CD14-positive monocyte (primary cell): ENCODE results near the gene BTBD10. TPM values are rescaled to one million over a fixed set of nuclear protein-coding genes. Genes with fewer than 3 reads are reported as not detected.

Experiments
- DNase-seq, 3 donors: peaks; one replicate each; pipeline ENCODE4 v3.0.0-alpha.2; 2011 to 2022
- H2AFZ ChIP-seq: 2 replicates; pipeline ENCODE4 v1.6.0; 2012; ENCODE audit warnings: mild to moderate bottlenecking, low read depth, low read length, inconsistent platforms; ENCODE audit not compliant: insufficient read depth, poor library complexity, severe bottlenecking
- H3K27ac ChIP-seq, 2 donors: 1 replicate in 1 of 2; 2 replicates in 1 of 2; pipeline ENCODE4 v1.5.1; 2012 to 2013; ENCODE audit warnings: low read length in 2 of 2, control low read depth in 1 of 2, inconsistent platforms in 1 of 2, low read depth in 1 of 2, mild to moderate bottlenecking in 1 of 2
- H3K27me3 ChIP-seq, 2 donors: one replicate each; pipeline versions ENCODE4 v1.6.0 to v1.6.1; 2011 to 2013; ENCODE audit warnings: low read length in 2 of 2; ENCODE audit not compliant: control insufficient read depth in 2 of 2, insufficient read depth in 2 of 2
- H3K36me3 ChIP-seq, 2 donors: replicated peaks in 1 of 2; 1 replicate in 1 of 2; 2 replicates in 1 of 2; pipeline versions ENCODE4 v1.5.1 to v1.6.1; 2012 to 2013; ENCODE audit warnings: low read length in 2 of 2, control low read depth in 1 of 2, inconsistent platforms in 1 of 2, mild to moderate bottlenecking in 1 of 2; ENCODE audit not compliant: insufficient read depth in 2 of 2, control insufficient read depth in 1 of 2
- H3K4me1 ChIP-seq, 2 donors: 1 replicate in 1 of 2; 2 replicates in 1 of 2; pipeline versions ENCODE4 v1.5.1 to v1.6.1; 2012 to 2013; ENCODE audit warnings: low read length in 2 of 2, control low read depth in 1 of 2, inconsistent platforms in 1 of 2, mild to moderate bottlenecking in 1 of 2, moderate library complexity in 1 of 2; ENCODE audit not compliant: insufficient read depth in 2 of 2, control insufficient read depth in 1 of 2
- H3K4me2 ChIP-seq: replicated peaks from 2 replicates; pipeline ENCODE3; 2012; ENCODE audit warnings: low read length, moderate library complexity, mild to moderate bottlenecking; ENCODE audit not compliant: poor library complexity, severe bottlenecking; ENCODE audit errors: extremely low read depth
- H3K4me3 ChIP-seq, 3 experiments: fragments of 200-600 bp in 1 of 3; sonication (generic) in 1 of 3; replicated peaks in 1 of 3; 1 replicate in 2 of 3; 2 replicates in 1 of 3; pipeline ENCODE4 v1.5.1; 2011 to 2013; ENCODE audit warnings: low read length in 3 of 3, mild to moderate bottlenecking in 3 of 3, control low read depth in 2 of 3, low read depth in 2 of 3, inconsistent platforms in 1 of 3, moderate library complexity in 1 of 3
- H3K79me2 ChIP-seq: 2 replicates; pipeline ENCODE4 v1.6.0; 2012; ENCODE audit warnings: mild to moderate bottlenecking, control low read depth, inconsistent platforms, low read length, moderate library complexity; ENCODE audit not compliant: insufficient read depth
- H3K9ac ChIP-seq: 2 replicates; pipeline ENCODE4 v1.6.0; 2017; ENCODE audit warnings: low read length, mild to moderate bottlenecking; ENCODE audit not compliant: insufficient read depth, poor library complexity, severe bottlenecking
- H3K9me3 ChIP-seq, 2 donors: replicated peaks in 1 of 2; 1 replicate in 1 of 2; 2 replicates in 1 of 2; pipeline versions ENCODE4 v1.5.1 to v1.6.1; 2012 to 2013; ENCODE audit warnings: low read length in 2 of 2, control low read depth in 1 of 2; ENCODE audit not compliant: control insufficient read depth in 1 of 2, insufficient read depth in 1 of 2
- H4K20me1 ChIP-seq: 2 replicates; pipeline ENCODE4 v1.6.0; 2012; ENCODE audit warnings: mild to moderate bottlenecking, low read length, control low read depth, moderate library complexity; ENCODE audit not compliant: insufficient read depth
- H3K27ac Mint-ChIP-seq, 7 donors: one replicate each; pipeline ENCODE4 v1.8.0; 2020; ENCODE audit warnings: mild to moderate bottlenecking in 7 of 7, mixed read lengths in 7 of 7, moderate library complexity in 6 of 7, inconsistent platforms in 2 of 7
- H3K27me3 Mint-ChIP-seq, 3 donors: one replicate each; pipeline ENCODE4 v1.8.0; 2021 to 2022; ENCODE audit warnings: low read depth in 3 of 3, mild to moderate bottlenecking in 3 of 3, mixed read lengths in 3 of 3, moderate library complexity in 3 of 3, inconsistent platforms in 1 of 3
- H3K36me3 Mint-ChIP-seq, 2 donors: one replicate each; pipeline ENCODE4 v1.8.0; 2020; ENCODE audit warnings: mixed read lengths in 2 of 2, inconsistent platforms in 1 of 2, mild to moderate bottlenecking in 1 of 2
- H3K4me1 Mint-ChIP-seq: one replicate; pipeline ENCODE4 v1.8.0; 2020; ENCODE audit warnings: mild to moderate bottlenecking, mixed read lengths
- H3K4me3 Mint-ChIP-seq, 2 donors: one replicate each; pipeline ENCODE4 v1.8.0; 2020; ENCODE audit warnings: mild to moderate bottlenecking in 2 of 2, mixed read lengths in 2 of 2, moderate library complexity in 1 of 2
- H3K9me3 Mint-ChIP-seq, 7 donors: one replicate each; pipeline ENCODE4 v1.8.0; 2020 to 2022; ENCODE audit warnings: mixed read lengths in 7 of 7, mild to moderate bottlenecking in 6 of 7, moderate library complexity in 6 of 7, inconsistent platforms in 2 of 7
- CTCF ChIP-seq: fragments of 200-600 bp; IDR thresholded peaks from one replicate; pipeline ENCODE4 v1.8.0; 2022; ENCODE audit warnings: antibody characterized with exemption, mild to moderate bottlenecking
- WGBS: methylation state at CpG from one replicate; pipeline ENCODE4 v1.1.5; 2013; ENCODE audit warnings: missing lambda C conversion rate; ENCODE audit not compliant: insufficient coverage; 5-methylcytosine and 5-hydroxymethylcytosine counted together
- intact Hi-C, 2 donors: fragments of 100-400 bp; cut with micrococcal nuclease; formaldehyde crosslinking; loops; one replicate each; pipeline versions ENCODE4 v1.15.0 to v1.15.1; 2023
- polyA plus RNA-seq, 3 donors: library from polyadenylated mRNA; depleted of rRNA in 1 of 3; unstranded in 2 of 3; stranded (reverse) in 1 of 3; fragments of 300-500 nt in 2 of 3; fragments of >200 nt in 1 of 3; fragmentation: Illumina TruSeq in 2 of 3; gene quantifications; 1 replicate in 2 of 3; 2 replicates in 1 of 3; pipeline ENCODE4 v1.2.3, GENCODE V29; 2012 to 2021

BTBD10 gene
- polyA plus RNA-seq, 3 donors = 9.6 to 19.8 (median 13.8) TPM

GRCh38 chr11:13421561-13421960, 41.5 kb downstream of the BTBD10 start:
- peaks cover 29 to 61% of the 10 kb centered on the region in 2 donors for H3K36me3 Mint-ChIP-seq
- peaks cover 4 to 10% (median 6%) of the 10 kb centered on the region in 7 donors for H3K9me3 Mint-ChIP-seq
- Histone ChIP-seq H3K36me3 (peaks cover 15 to 53% of the 10 kb centered on the region in 2 donors), H3K9me3 (peaks cover 0 to under 1% of the 10 kb centered on the region in 2 donors), H3K4me3 (no peak overlapping the region), H3K4me2 (no peak overlapping the region), H3K27ac (no peak overlapping the region), H4K20me1 (peaks cover 18% of the 10 kb centered on the region), H3K79me2 (peaks cover 22% of the 10 kb centered on the region), H3K27me3 (no peaks in the 10 kb centered on the region), H3K9ac (no peak overlapping the region), H2AFZ (no peak overlapping the region), H3K4me1 (no peaks in the 10 kb centered on the region)
- H3K4me1 Mint-ChIP-seq = peaks cover 5% of the 10 kb centered on the region
- no peak for DNase-seq
- no peaks in the 10 kb centered on the region for H3K27me3 Mint-ChIP-seq
- intact Hi-C loops = no loop called here
- no peak for TF ChIP-seq CTCF
- WGBS = no CpG with 5 or more reads among the region's 6 CpGs
- H3K27ac Mint-ChIP-seq = no peak overlapping the region
- H3K4me3 Mint-ChIP-seq = no peak overlapping the region

- Mint-ChIP-seq H3K27ac (peak overlapping the region in 1 of 7 donors; percentile 43), H3K9me3 (peaks cover 0 to 3% (median 0%) of the 10 kb centered on the region in 7 donors), H3K4me1 (no peaks in the 10 kb centered on the region), H3K27me3 (no peaks in the 10 kb centered on the region), H3K36me3 (peaks cover 65 to 83% of the 10 kb centered on the region in 2 donors), H3K4me3 (no peak overlapping the region)
- Histone ChIP-seq H2AFZ (no peak overlapping the region), H3K9ac (no peak overlapping the region), H3K27ac (no peak overlapping the region), H3K4me2 (no peak overlapping the region), H3K9me3 (no peaks in the 10 kb centered on the region), H3K4me1 (no peaks in the 10 kb centered on the region), H3K4me3 (no peak overlapping the region), H3K79me2 (no peaks in the 10 kb centered on the region), H4K20me1 (no peaks in the 10 kb centered on the region), H3K36me3 (peaks cover 59 to 93% of the 10 kb centered on the region in 2 donors), H3K27me3 (no peaks in the 10 kb centered on the region)
- DNase-seq = no peak
- intact Hi-C loops = no loop called here
- TF ChIP-seq CTCF = no peak
- WGBS = 93% methylated on average over 3 of the region's 3 CpGs
Measured at GRCh38 chr11:13415201-13415600, 47.8 kb downstream of the BTBD10 start.
